Common myeloid progenitor, CD34-positive (primary cell): ENCODE measurements around the gene PBLD.

ENCODE experiments used
- CTCF ChIA-PET: fragments of 350-600 bp; sonication (Branson Sonifier 250); formaldehyde crosslinking; loops from one replicate; lab custom pipeline; 2021; ENCODE audit warnings: antibody characterized with exemption; lab: Charles Lee
- POLR2A ChIA-PET: fragments of 350-600 bp; sonication (Branson Sonifier 250); formaldehyde crosslinking; loops from one replicate; lab custom pipeline; 2021; ENCODE audit warnings: antibody characterized with exemption; lab: Charles Lee
- DNase-seq, 3 donors: peaks; one replicate each; pipeline versions ENCODE4 v3.0.0 to v3.0.0-alpha.2; 2013
- H3K27ac ChIP-seq, 2 experiments: 1 replicate in 1 of 2; 2 replicates in 1 of 2; pipeline ENCODE4 v1.7.0; 2013; ENCODE audit warnings: inconsistent platforms in 2 of 2, low read length in 2 of 2, mild to moderate bottlenecking in 2 of 2, low read depth in 1 of 2, moderate library complexity in 1 of 2; ENCODE audit not compliant: severe bottlenecking in 2 of 2, insufficient read depth in 1 of 2, poor library complexity in 1 of 2
- H3K27me3 ChIP-seq, 5 experiments: replicated peaks in 2 of 5; 1 replicate in 3 of 5; 2 replicates in 2 of 5; pipeline versions ENCODE4 v1.6.1 to v1.7.0; 2013; ENCODE audit warnings: low read length in 4 of 5, mild to moderate bottlenecking in 2 of 5, moderate library complexity in 2 of 5, inconsistent platforms in 1 of 5; ENCODE audit not compliant: insufficient read depth in 5 of 5, control insufficient read depth in 4 of 5
- H3K36me3 ChIP-seq, 4 experiments: 1 replicate in 2 of 4; 2 replicates in 2 of 4; pipeline versions ENCODE4 v1.6.1 to v1.7.0; 2013; ENCODE audit warnings: low read length in 3 of 4, control low read depth in 1 of 4, mild to moderate bottlenecking in 1 of 4; ENCODE audit not compliant: control insufficient read depth in 4 of 4, insufficient read depth in 4 of 4
- H3K4me1 ChIP-seq, 4 experiments: 1 replicate in 3 of 4; 2 replicates in 1 of 4; pipeline versions ENCODE4 v1.6.1 to v1.7.1; 2013; ENCODE audit warnings: low read length in 3 of 4, mild to moderate bottlenecking in 3 of 4, control low read depth in 1 of 4, inconsistent platforms in 1 of 4, moderate library complexity in 1 of 4; ENCODE audit not compliant: control insufficient read depth in 4 of 4, insufficient read depth in 4 of 4; ENCODE audit errors: control extremely low read depth in 1 of 4
- H3K4me3 ChIP-seq, 7 experiments: 1 replicate in 4 of 7; 2 replicates in 3 of 7; pipeline versions ENCODE4 v1.5.1 to v1.7.0; 2013; ENCODE audit warnings: mild to moderate bottlenecking in 7 of 7, low read length in 6 of 7, moderate library complexity in 6 of 7, inconsistent platforms in 2 of 7, low read depth in 2 of 7, control low read depth in 1 of 7; ENCODE audit not compliant: insufficient read depth in 4 of 7, control insufficient read depth in 1 of 7; ENCODE audit errors: extremely low read depth in 1 of 7
- H3K9me3 ChIP-seq, 5 experiments: 1 replicate in 4 of 5; 2 replicates in 1 of 5; pipeline versions ENCODE4 v1.6.1 to v1.7.1; 2013; ENCODE audit warnings: low read length in 4 of 5, mild to moderate bottlenecking in 2 of 5, inconsistent platforms in 1 of 5, low read depth in 1 of 5, moderate library complexity in 1 of 5; ENCODE audit not compliant: control insufficient read depth in 4 of 5, insufficient read depth in 2 of 5; ENCODE audit errors: control extremely low read depth in 1 of 5
- WGBS: methylation state at CpG from one replicate; pipeline ENCODE4 v1.1.5; 2013; ENCODE audit not compliant: insufficient coverage; 5-methylcytosine and 5-hydroxymethylcytosine counted together

The PBLD gene

GRCh38 chr10:68235581-68235980, 97.1 kb downstream of the PBLD start:
- H3K27me3 ChIP-seq = peaks cover 0 to 11% (median 6%) of the 10 kb centered on the region in 5 experiments
- DNase-seq = peak in 2 of 3 donors; percentile 17 to 30
- no peak overlapping the region for H3K27ac ChIP-seq
- H3K4me1 ChIP-seq = peaks cover 3 to 19% (median 14%) of the 10 kb centered on the region in 4 experiments
- H3K4me3 ChIP-seq = no peak overlapping the region
- no peaks in the 10 kb centered on the region for H3K36me3 ChIP-seq
- CTCF ChIA-PET = no interaction called here
- POLR2A ChIA-PET = no interaction called here
- no peaks in the 10 kb centered on the region for H3K9me3 ChIP-seq

GRCh38 chr10:68235111-68235510, 97.6 kb downstream of the PBLD start:
- peaks cover 0 to 15% (median 7%) of the 10 kb centered on the region in 5 experiments for H3K27me3 ChIP-seq
- H3K36me3 ChIP-seq = no peaks in the 10 kb centered on the region
- H3K4me3 ChIP-seq = no peak overlapping the region
- WGBS = 100% methylated on average over 1 of the region's 2 CpGs
- DNase-seq = no peak
- no peaks in the 10 kb centered on the region for H3K9me3 ChIP-seq
- peaks cover 3 to 20% (median 14%) of the 10 kb centered on the region in 4 experiments for H3K4me1 ChIP-seq
- ChIA-PET CTCF (interaction anchor here (0.6 kb wide), 1 partner anchor 60 kb away, joined by 3 read pairs; no protein-coding TSS in a partner anchor), POLR2A (no interaction called here)
- H3K27ac ChIP-seq = no peak overlapping the region

GRCh38 chr10:68233046-68233445, 99.7 kb downstream of the PBLD start:
- Histone ChIP-seq H3K4me3 (no peak overlapping the region), H3K4me1 (peaks cover 3 to 20% (median 14%) of the 10 kb centered on the region in 4 experiments), H3K27ac (no peak overlapping the region), H3K36me3 (no peaks in the 10 kb centered on the region), H3K9me3 (no peaks in the 10 kb centered on the region), H3K27me3 (peaks cover 3 to 24% (median 7%) of the 10 kb centered on the region in 5 experiments)
- WGBS = no CpG with 5 or more reads among the region's 3 CpGs
- ChIA-PET POLR2A (no interaction called here), CTCF (no interaction called here)
- DNase-seq = no peak
